ENCODE results near the gene ST6GALNAC3.
"Not testable (repeated sequence)": the region's sequence is repeated elsewhere in the genome, so short reads cannot be mapped to it uniquely, and the experiment has no call there.

Gene ST6GALNAC3

DNA sequence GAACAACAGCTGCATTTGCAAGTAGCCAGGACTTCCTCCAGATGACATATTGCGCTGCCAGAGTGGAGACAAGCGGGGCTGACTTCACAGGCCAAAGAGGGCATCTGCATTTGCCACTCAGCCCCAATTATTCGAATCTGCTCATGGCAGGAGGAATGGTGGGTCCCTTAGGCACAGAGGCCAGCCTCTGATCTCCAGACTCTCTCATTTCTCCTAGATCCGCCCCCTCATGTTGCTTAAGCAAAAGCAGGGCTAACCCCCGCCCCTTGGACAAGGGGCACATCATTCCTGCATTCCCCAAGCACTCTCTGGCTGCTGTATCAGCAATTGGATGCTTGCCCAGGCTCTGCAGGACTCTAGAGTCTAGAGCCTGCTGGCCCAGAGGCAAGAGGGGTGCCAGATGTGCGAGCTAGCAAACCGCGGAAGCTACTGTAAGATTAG is 262.4 kb downstream of the ST6GALNAC3 start:
- Histone ChIP-seq H3K9me3 (ENCODE audit: control insufficient read depth in 1 of 2, low read length in 2 of 2) (no peaks in the 10 kb centered on the region), H3K9ac (ENCODE audit: low read depth in 1 of 2, low read length in 2 of 2) (no peak overlapping the region), H3K27ac (ENCODE audit: low read depth, low read length) (no peak overlapping the region), H3K27me3 (ENCODE audit: control insufficient read depth in 1 of 2, insufficient read depth in 2 of 2, low read length in 2 of 2) (no peaks in the 10 kb centered on the region), H3K4me1 (ENCODE audit: control insufficient read depth in 1 of 2, insufficient read depth in 2 of 2, low read length in 2 of 2) (no peaks in the 10 kb centered on the region), H3K4me3 (ENCODE audit: low read depth in 1 of 2, low read length in 2 of 2) (no peak overlapping the region), H3K36me3 (ENCODE audit: control insufficient read depth in 1 of 2, insufficient read depth in 2 of 2, low read length in 2 of 2) (no peaks in the 10 kb centered on the region)

- Histone ChIP-seq H3K9ac (ENCODE audit: low read depth in 1 of 2, low read length in 2 of 2) (no peak overlapping the region), H3K4me3 (ENCODE audit: low read depth in 1 of 2, low read length in 2 of 2) (no peak overlapping the region), H3K4me1 (ENCODE audit: control insufficient read depth in 1 of 2, insufficient read depth in 2 of 2, low read length in 2 of 2) (no peaks in the 10 kb centered on the region), H3K9me3 (ENCODE audit: control insufficient read depth in 1 of 2, low read length in 2 of 2) (no peaks in the 10 kb centered on the region), H3K36me3 (ENCODE audit: control insufficient read depth in 1 of 2, insufficient read depth in 2 of 2, low read length in 2 of 2) (no peaks in the 10 kb centered on the region), H3K27ac (ENCODE audit: low read depth, low read length) (no peak overlapping the region), H3K27me3 (ENCODE audit: control insufficient read depth in 1 of 2, insufficient read depth in 2 of 2, low read length in 2 of 2) (no peaks in the 10 kb centered on the region)
Measured at GRCh38 chr1:76337542-76338219, 263.1 kb downstream of the ST6GALNAC3 start.

DNA sequence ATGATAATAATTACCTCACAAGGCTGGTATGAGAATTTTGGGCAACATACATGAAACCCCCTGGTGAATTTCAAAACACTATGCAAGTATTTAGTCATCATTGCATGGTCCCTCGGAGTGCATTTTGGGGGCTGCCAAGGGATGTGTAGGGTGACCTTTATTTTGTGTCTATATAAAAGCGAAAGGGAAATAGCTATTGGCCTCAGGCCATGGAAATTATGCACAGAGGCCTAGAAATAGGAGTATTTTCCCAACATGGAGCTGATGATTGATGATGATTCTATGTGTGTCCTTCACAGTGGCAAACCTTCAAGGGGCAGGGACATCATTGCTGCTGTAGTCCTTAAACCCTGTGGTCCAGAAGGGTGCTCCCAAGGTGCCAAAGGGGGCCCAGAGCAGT is 265.5 kb downstream of the ST6GALNAC3 start:
- H3K4me1 ChIP-seq (ENCODE audit: control insufficient read depth in 1 of 2, insufficient read depth in 2 of 2, low read length in 2 of 2): no peaks in the 10 kb centered on the region
- no peak overlapping the region for H3K27ac ChIP-seq (ENCODE audit: low read depth, low read length)
- H3K4me3 ChIP-seq (ENCODE audit: low read depth in 1 of 2, low read length in 2 of 2): no peak overlapping the region
- no peaks in the 10 kb centered on the region for H3K27me3 ChIP-seq (ENCODE audit: control insufficient read depth in 1 of 2, insufficient read depth in 2 of 2, low read length in 2 of 2)
- no peaks in the 10 kb centered on the region for H3K9me3 ChIP-seq (ENCODE audit: control insufficient read depth in 1 of 2, low read length in 2 of 2)
- H3K9ac ChIP-seq (ENCODE audit: low read depth in 1 of 2, low read length in 2 of 2): no peak overlapping the region
- H3K36me3 ChIP-seq (ENCODE audit: control insufficient read depth in 1 of 2, insufficient read depth in 2 of 2, low read length in 2 of 2): no peaks in the 10 kb centered on the region

DNA sequence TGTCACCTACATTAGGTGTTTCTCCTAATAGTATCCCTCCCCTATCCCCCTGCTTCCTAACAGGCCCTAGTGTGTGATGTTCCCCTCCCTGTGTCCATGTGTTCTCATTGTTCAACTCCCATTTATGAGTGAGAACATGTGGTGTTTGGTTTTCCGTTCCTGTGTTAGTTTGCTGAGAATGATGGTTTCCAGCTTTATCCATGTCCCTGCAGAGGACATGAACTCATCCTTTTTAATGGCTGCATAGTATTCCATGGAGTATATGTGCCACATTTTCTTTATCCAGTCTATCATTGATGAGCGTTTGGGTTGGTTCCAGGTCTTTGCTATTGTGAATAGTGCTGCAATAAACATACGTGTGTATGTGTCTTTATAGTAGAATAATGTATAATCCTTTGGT is 267.3 kb downstream of the ST6GALNAC3 start:
- not testable (repeated sequence) for H3K4me1 ChIP-seq (ENCODE audit: control insufficient read depth in 1 of 2, insufficient read depth in 2 of 2, low read length in 2 of 2); H3K9ac ChIP-seq (ENCODE audit: low read depth in 1 of 2, low read length in 2 of 2); H3K36me3 ChIP-seq (ENCODE audit: control insufficient read depth in 1 of 2, insufficient read depth in 2 of 2, low read length in 2 of 2); H3K27ac ChIP-seq (ENCODE audit: low read depth, low read length); H3K9me3 ChIP-seq (ENCODE audit: control insufficient read depth in 1 of 2, low read length in 2 of 2); H3K4me3 ChIP-seq (ENCODE audit: low read depth in 1 of 2, low read length in 2 of 2); H3K27me3 ChIP-seq (ENCODE audit: control insufficient read depth in 1 of 2, insufficient read depth in 2 of 2, low read length in 2 of 2)

DNA sequence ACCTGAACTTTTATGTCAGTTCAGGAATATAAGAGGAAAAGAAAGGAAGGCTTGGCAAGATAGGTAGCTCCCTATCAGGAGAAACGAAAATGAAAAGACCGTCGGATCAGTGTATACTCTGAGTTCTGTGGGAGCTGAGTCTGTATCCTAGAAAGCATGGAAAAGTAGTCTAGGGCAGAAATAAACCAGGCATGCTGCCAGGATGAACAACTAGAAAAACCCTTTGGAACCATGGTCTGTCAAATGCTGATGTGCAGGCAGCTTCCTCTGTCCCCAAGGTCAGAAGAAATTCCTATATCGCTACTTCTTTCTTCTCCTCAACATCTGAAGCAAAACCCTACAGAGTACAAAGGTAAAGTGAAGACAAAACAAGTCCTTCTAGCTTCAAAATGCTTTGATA is 268.8 kb downstream of the ST6GALNAC3 start:
- H3K36me3 ChIP-seq (ENCODE audit: control insufficient read depth in 1 of 2, insufficient read depth in 2 of 2, low read length in 2 of 2): no peaks in the 10 kb centered on the region
- H3K9me3 ChIP-seq (ENCODE audit: control insufficient read depth in 1 of 2, low read length in 2 of 2): no peaks in the 10 kb centered on the region
- H3K4me3 ChIP-seq (ENCODE audit: low read depth in 1 of 2, low read length in 2 of 2): no peak overlapping the region
- H3K27me3 ChIP-seq (ENCODE audit: control insufficient read depth in 1 of 2, insufficient read depth in 2 of 2, low read length in 2 of 2): no peaks in the 10 kb centered on the region
- H3K27ac ChIP-seq (ENCODE audit: low read depth, low read length): no peak overlapping the region
- no peak overlapping the region for H3K9ac ChIP-seq (ENCODE audit: low read depth in 1 of 2, low read length in 2 of 2)
- H3K4me1 ChIP-seq (ENCODE audit: control insufficient read depth in 1 of 2, insufficient read depth in 2 of 2, low read length in 2 of 2): no peaks in the 10 kb centered on the region

DNA sequence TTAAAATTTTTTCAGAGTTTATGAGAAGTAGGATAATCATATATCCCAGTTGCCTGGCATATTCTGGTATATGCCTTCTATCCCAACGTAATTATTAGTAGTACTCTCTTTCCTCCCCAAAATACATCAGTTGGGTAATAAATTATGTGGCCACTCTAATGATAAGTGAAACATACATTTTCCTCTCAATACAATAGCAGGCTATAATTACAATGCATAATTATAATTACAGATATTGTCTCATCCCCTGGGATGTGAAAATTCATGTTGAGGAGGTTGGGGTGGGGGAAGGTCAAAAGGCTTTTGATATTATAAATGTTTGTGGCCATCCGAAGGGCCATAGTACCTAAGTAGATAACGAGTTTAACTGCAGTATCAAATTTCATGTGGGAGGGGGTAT is 277.1 kb downstream of the ST6GALNAC3 start:
- Histone ChIP-seq H3K4me3 (ENCODE audit: low read depth in 1 of 2, low read length in 2 of 2) (no peak overlapping the region), H3K36me3 (ENCODE audit: control insufficient read depth in 1 of 2, insufficient read depth in 2 of 2, low read length in 2 of 2) (no peaks in the 10 kb centered on the region), H3K27ac (ENCODE audit: low read depth, low read length) (no peak overlapping the region), H3K9ac (ENCODE audit: low read depth in 1 of 2, low read length in 2 of 2) (no peak overlapping the region), H3K9me3 (ENCODE audit: control insufficient read depth in 1 of 2, low read length in 2 of 2) (no peaks in the 10 kb centered on the region), H3K27me3 (ENCODE audit: control insufficient read depth in 1 of 2, insufficient read depth in 2 of 2, low read length in 2 of 2) (no peaks in the 10 kb centered on the region), H3K4me1 (ENCODE audit: control insufficient read depth in 1 of 2, insufficient read depth in 2 of 2, low read length in 2 of 2) (no peaks in the 10 kb centered on the region)

GRCh38 chr1:76352741-76353435 is 278.3 kb downstream of the ST6GALNAC3 start:
- H3K36me3 ChIP-seq (ENCODE audit: control insufficient read depth in 1 of 2, insufficient read depth in 2 of 2, low read length in 2 of 2): no peaks in the 10 kb centered on the region
- H3K9me3 ChIP-seq (ENCODE audit: control insufficient read depth in 1 of 2, low read length in 2 of 2): no peaks in the 10 kb centered on the region
- no peak overlapping the region for H3K4me3 ChIP-seq (ENCODE audit: low read depth in 1 of 2, low read length in 2 of 2)
- no peak overlapping the region for H3K27ac ChIP-seq (ENCODE audit: low read depth, low read length)
- no peak overlapping the region for H3K9ac ChIP-seq (ENCODE audit: low read depth in 1 of 2, low read length in 2 of 2)
- H3K27me3 ChIP-seq (ENCODE audit: control insufficient read depth in 1 of 2, insufficient read depth in 2 of 2, low read length in 2 of 2): no peaks in the 10 kb centered on the region
- no peaks in the 10 kb centered on the region for H3K4me1 ChIP-seq (ENCODE audit: control insufficient read depth in 1 of 2, insufficient read depth in 2 of 2, low read length in 2 of 2)

DNA sequence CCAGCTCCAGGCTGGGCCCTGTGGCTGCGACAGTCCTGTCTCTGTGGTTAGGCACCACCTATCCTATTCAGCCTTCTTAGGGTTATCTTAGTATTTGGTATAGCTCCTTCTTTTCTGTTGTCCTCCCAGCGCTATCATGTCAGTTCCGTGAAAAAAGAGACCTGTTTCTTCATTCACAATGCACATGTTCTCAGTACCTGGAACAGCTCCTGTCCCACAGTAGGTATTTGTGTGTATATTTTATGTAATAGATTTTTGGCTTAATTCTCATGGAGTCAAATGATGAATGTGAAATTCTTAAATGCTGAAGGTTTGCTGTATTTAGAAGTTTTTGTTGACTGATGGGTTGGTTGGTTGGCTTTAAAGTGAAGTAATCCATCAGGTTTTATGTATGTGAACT is 279.7 kb downstream of the ST6GALNAC3 start:
- no peak overlapping the region for H3K9ac ChIP-seq (ENCODE audit: low read depth in 1 of 2, low read length in 2 of 2)
- H3K4me3 ChIP-seq (ENCODE audit: low read depth in 1 of 2, low read length in 2 of 2): no peak overlapping the region
- H3K36me3 ChIP-seq (ENCODE audit: control insufficient read depth in 1 of 2, insufficient read depth in 2 of 2, low read length in 2 of 2): no peaks in the 10 kb centered on the region
- H3K9me3 ChIP-seq (ENCODE audit: control insufficient read depth in 1 of 2, low read length in 2 of 2): no peaks in the 10 kb centered on the region
- H3K4me1 ChIP-seq (ENCODE audit: control insufficient read depth in 1 of 2, insufficient read depth in 2 of 2, low read length in 2 of 2): no peaks in the 10 kb centered on the region
- no peaks in the 10 kb centered on the region for H3K27me3 ChIP-seq (ENCODE audit: control insufficient read depth in 1 of 2, insufficient read depth in 2 of 2, low read length in 2 of 2)
- no peak overlapping the region for H3K27ac ChIP-seq (ENCODE audit: low read depth, low read length)

DNA sequence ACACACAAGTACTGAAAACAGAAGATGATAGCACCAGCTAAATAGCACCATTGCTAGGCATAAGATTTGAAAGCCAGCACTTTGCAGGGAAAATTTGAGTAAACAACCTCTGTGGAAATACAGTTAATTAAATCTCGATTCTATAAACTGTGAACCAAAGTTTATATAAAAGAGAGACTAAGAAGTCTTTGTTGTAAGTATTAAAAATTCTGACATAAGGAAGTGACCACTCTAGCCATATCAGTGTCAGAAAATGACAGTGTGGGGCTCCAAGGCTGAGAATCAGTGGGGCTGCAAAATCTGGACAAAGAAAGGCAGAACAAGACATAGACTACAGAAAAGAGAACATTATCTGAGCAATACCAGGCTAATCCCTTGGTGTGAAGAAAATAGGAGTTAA is 292.2 kb downstream of the ST6GALNAC3 start:
- peaks cover 6 to 8% of the 10 kb centered on the region in 2 donors for H3K4me1 ChIP-seq (ENCODE audit: control insufficient read depth in 1 of 2, insufficient read depth in 2 of 2, low read length in 2 of 2)
- no peak overlapping the region for H3K4me3 ChIP-seq (ENCODE audit: low read depth in 1 of 2, low read length in 2 of 2)
- no peaks in the 10 kb centered on the region for H3K36me3 ChIP-seq (ENCODE audit: control insufficient read depth in 1 of 2, insufficient read depth in 2 of 2, low read length in 2 of 2)
- no peaks in the 10 kb centered on the region for H3K27me3 ChIP-seq (ENCODE audit: control insufficient read depth in 1 of 2, insufficient read depth in 2 of 2, low read length in 2 of 2)
- H3K9me3 ChIP-seq (ENCODE audit: control insufficient read depth in 1 of 2, low read length in 2 of 2): no peaks in the 10 kb centered on the region
- H3K9ac ChIP-seq (ENCODE audit: low read depth in 1 of 2, low read length in 2 of 2): no peak overlapping the region
- no peak overlapping the region for H3K27ac ChIP-seq (ENCODE audit: low read depth, low read length)

GRCh38 chr1:76371941-76372340 is 297.4 kb downstream of the ST6GALNAC3 start:
- Histone ChIP-seq H3K27me3 (ENCODE audit: control insufficient read depth in 1 of 2, insufficient read depth in 2 of 2, low read length in 2 of 2) (no peaks in the 10 kb centered on the region), H3K27ac (ENCODE audit: low read depth, low read length) (no peak overlapping the region), H3K9me3 (ENCODE audit: control insufficient read depth in 1 of 2, low read length in 2 of 2) (no peaks in the 10 kb centered on the region), H3K4me1 (ENCODE audit: control insufficient read depth in 1 of 2, insufficient read depth in 2 of 2, low read length in 2 of 2) (peaks cover 6 to 8% of the 10 kb centered on the region in 2 donors), H3K9ac (ENCODE audit: low read depth in 1 of 2, low read length in 2 of 2) (no peak overlapping the region), H3K36me3 (ENCODE audit: control insufficient read depth in 1 of 2, insufficient read depth in 2 of 2, low read length in 2 of 2) (no peaks in the 10 kb centered on the region), H3K4me3 (ENCODE audit: low read depth in 1 of 2, low read length in 2 of 2) (no peak overlapping the region)

All from duodenal mucosa (tissue), 2 donors.